ENCODE data around the gene NODAL. TPM values are rescaled to one million over a fixed set of nuclear protein-coding genes. Genes with fewer than 3 reads are reported as not detected.

NODAL gene
- total RNA-seq, 1 donor from 2014 or later: not detected

- intact Hi-C loops (cut with micrococcal nuclease): no loop called here
These were observed 7.8 kb downstream of the NODAL start for GRCh38 chr10:70433581-70434280.

GRCh38 chr10:70432561-70433263 is 8.8 kb downstream of the NODAL start:
- intact Hi-C loops (cut with micrococcal nuclease): no loop called here

- intact Hi-C loops (cut with micrococcal nuclease): no loop called here
These were observed 9.4 kb downstream of the NODAL start for GRCh38 chr10:70432101-70432500.

GRCh38 chr10:70430493-70431445 is 10.7 kb downstream of the NODAL start:
- intact Hi-C loops (cut with micrococcal nuclease): no loop called here

- intact Hi-C loops (cut with micrococcal nuclease): no loop called here
These were observed 14.7 kb downstream of the NODAL start for GRCh38 chr10:70426823-70427222.

GRCh38 chr10:70425096-70425495 is 16.4 kb downstream of the NODAL start:
- intact Hi-C loops (cut with micrococcal nuclease): no loop called here

GRCh38 chr10:70424320-70424719 is 17.2 kb downstream of the NODAL start:
- intact Hi-C loops (cut with micrococcal nuclease): no loop called here

- intact Hi-C loops (cut with micrococcal nuclease): no loop called here
These were observed 22.8 kb downstream of the NODAL start for GRCh38 chr10:70418713-70419112.

- intact Hi-C loops (cut with micrococcal nuclease): no loop called here
These were observed 23.3 kb downstream of the NODAL start for GRCh38 chr10:70418229-70418628.

GRCh38 chr10:70417568-70417967 is 23.9 kb downstream of the NODAL start:
- intact Hi-C loops (cut with micrococcal nuclease): loop anchor here (1.0 kb wide), 1 partner anchor 12 kb away; no protein-coding TSS in a partner anchor

GRCh38 chr10:70412356-70412755 is 29.1 kb downstream of the NODAL start:
- intact Hi-C loops (cut with micrococcal nuclease): no loop called here

- intact Hi-C loops (cut with micrococcal nuclease): no loop called here
These were observed 30.9 kb downstream of the NODAL start for GRCh38 chr10:70410608-70411007.

GRCh38 chr10:70409772-70410171 is 31.7 kb downstream of the NODAL start:
- intact Hi-C loops (cut with micrococcal nuclease): loop anchor here (5.0 kb wide), 1 partner anchor 68 kb away; the partner anchor contains the start of gene PALD1

GRCh38 chr10:70405037-70405824 is 36.2 kb downstream of the NODAL start:
- intact Hi-C loops (cut with micrococcal nuclease): loop anchor here (1.0 to 5.0 kb wide), 5 partner anchors 12 to 1504 kb away; partner anchors contain the start of genes DDX50 and PALD1

- intact Hi-C loops (cut with micrococcal nuclease): loop anchor here (1.0 to 5.0 kb wide), 10 partner anchors 13 to 1504 kb away; partner anchors contain the start of genes DDX50, LRRC20, PALD1 and PCBD1
These were observed 36.8 kb downstream of the NODAL start for GRCh38 chr10:70404787-70405036.

GRCh38 chr10:70404036-70404786 is 37.3 kb downstream of the NODAL start, which contains the start of gene EIF4EBP2:
Gene EIF4EBP2 (plus strand): TSS chr10:70404145. CDS start chr10:70404402, 257 bp downstream.
- intact Hi-C loops (cut with micrococcal nuclease): loop anchor here (1.0 to 5.0 kb wide), 8 partner anchors 22 to 1503 kb away; partner anchors contain the start of genes DDX50, LRRC20, PCBD1 and TYSND1

GRCh38 chr10:70403483-70404035 is 37.9 kb downstream of the NODAL start:
- intact Hi-C loops (cut with micrococcal nuclease): loop anchor here (1.0 to 5.0 kb wide), 9 partner anchors 21 to 1503 kb away; partner anchors contain the start of genes DDX50, LRRC20, PCBD1 and SAR1A

- intact Hi-C loops (cut with micrococcal nuclease): no loop called here
These were observed 42.3 kb downstream of the NODAL start for GRCh38 chr10:70399177-70399576.

GRCh38 chr10:70396140-70396539 is 45.3 kb downstream of the NODAL start:
- intact Hi-C loops (cut with micrococcal nuclease): no loop called here

Data from T-helper 1 cell treated with Interleukin-12 subunit alpha and Interleukin-12 subunit beta and Interleukin-4 antibody, amounts not matched to agents 30 ng/mL and 1 ng/mL, for 36 hours (primary cell).